GM19193 (cell line): ENCODE results near the gene RNF151.

Source experiments
- POLR2A ChIP-seq: IDR thresholded peaks from 4 replicates; pipeline ENCODE4 v1.6.1; 2011; ENCODE audit not compliant: insufficient read depth, insufficient read length; ENCODE audit errors: extremely low read depth

The RNF151 gene

GRCh38 chr16:1946495-1947368 lies 19.9 kb upstream of the RNF151 start:
- no peak for TF ChIP-seq POLR2A

DNA sequence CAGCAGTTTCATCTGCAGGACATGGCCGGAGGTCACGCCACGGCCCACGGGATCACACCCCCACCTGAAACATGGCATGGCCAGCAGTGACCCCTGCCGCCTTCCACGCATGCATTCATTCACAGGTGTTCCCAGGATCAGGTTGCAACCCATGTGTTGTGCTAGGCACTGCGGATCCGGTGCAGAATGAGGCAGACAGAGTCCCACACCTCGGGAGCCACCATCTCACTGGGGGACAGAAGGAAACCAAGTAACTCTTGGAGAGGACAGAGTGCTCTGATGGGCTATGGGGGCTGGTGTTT lies 19.3 kb upstream of the RNF151 start:
- TF ChIP-seq POLR2A: no peak

DNA sequence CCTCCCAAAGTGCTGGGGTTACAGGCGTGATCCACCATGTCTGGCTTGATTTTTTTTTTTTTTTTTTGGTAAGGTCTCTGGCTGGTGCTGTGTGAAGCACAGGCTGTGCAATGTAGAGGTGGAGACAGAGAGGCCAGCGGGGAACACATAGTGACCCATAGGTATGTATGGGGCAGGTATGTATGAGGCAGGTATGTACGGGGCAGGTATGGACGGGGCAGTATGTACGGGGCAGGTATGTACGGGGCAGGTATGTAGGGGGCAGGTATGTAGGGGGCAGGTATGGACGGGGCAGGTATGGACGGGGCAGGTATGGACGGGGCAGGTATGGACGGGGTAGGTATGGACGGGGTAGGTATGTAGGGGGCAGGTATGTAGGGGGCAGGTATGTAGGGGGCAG lies 17.1 kb upstream of the RNF151 start:
- TF ChIP-seq POLR2A: no peak

DNA sequence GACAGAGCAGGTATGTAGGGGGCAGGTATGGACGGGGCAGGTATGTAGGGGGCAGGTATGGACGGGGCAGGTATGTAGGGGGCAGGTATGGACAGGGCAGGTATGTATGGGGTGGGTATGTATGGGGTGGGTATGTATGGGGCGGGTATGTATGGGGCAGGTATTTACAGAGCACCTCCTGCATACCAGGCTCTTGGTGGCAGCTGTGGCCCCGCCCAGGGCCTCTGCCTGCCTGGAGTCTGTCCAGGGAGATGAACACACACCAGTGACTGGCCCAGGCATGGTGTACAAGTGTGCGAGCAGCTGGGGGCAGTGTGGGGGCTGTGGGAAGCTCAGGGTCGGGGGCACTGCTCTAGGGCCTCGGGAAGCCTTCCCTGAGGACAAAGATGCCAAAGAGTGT lies 16.6 kb upstream of the RNF151 start:
- no peak for TF ChIP-seq POLR2A

GRCh38 chr16:1950559-1950958 lies 16.1 kb upstream of the RNF151 start:
- TF ChIP-seq POLR2A: no peak

- no peak for TF ChIP-seq POLR2A
Measured at GRCh38 chr16:1953734-1954133, 12.9 kb upstream of the RNF151 start.

DNA sequence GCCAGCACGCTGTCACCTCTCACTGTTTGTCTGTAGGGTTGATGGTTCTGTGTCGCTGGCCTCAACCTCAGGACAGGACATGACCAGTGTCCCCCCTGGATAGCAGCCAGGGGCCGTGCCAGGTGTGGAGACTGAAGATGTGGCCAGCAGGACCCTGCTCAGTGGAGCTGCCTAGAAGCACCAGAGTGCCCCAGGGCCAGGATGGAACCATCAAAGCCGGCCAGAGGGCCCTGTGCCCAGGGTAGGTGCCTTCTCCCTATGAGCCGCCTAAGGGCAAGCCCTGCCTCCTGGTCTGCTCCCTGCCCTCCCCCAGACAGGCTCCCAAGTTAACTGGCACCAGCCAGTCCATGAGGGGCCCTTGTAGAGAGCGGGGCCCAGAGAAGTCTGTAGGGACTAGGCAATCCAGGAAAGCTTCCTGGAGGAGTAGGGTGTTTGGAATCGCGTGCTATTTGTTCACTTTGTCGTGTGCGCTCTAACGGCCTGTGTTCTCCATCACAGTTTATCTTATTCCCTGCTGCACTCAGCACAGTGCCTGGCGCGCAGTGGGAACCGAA lies 7.9 kb upstream of the RNF151 start:
- TF ChIP-seq POLR2A: no peak

- TF ChIP-seq POLR2A: peak; percentile 79
Measured at GRCh38 chr16:1959269-1960039, 7.2 kb upstream of the RNF151 start, which contains the start of gene NDUFB10. NDUFB10 (plus strand) TSS chr16:1959538; CDS start chr16:1959625, 87 bp downstream.

- peak; percentile 74 for TF ChIP-seq POLR2A
Measured at GRCh38 chr16:1960665-1961630, 5.7 kb upstream of the RNF151 start.

DNA sequence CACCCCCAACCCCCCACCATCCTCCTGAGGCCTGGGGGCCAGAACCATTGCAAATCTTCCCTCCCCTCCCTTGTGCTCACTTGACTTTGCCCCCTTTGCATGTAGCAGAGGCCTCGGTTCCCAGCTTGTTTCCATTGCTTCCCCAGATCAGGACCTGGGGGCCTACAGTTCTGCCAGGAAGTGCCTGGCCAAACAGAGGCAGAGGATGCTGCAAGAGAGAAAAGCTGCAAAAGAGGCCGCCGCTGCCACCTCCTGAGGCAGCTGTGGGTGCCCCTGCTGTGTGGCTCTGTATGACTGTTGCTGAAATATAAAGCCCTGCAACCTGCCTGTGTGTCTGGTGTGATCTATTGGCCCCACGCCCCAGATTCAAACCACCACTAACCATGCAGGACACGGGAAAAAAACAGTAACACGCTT lies 5.0 kb upstream of the RNF151 start:
- TF ChIP-seq POLR2A: no peak

GRCh38 chr16:1962161-1963153 lies 4.2 kb upstream of the RNF151 start:
- peak; percentile 35 for TF ChIP-seq POLR2A

GRCh38 chr16:1963806-1964505 lies 2.7 kb upstream of the RNF151 start:
- no peak for TF ChIP-seq POLR2A
